Measurements from ENCODE around the gene ABCC1.
"Not testable (repeated sequence)": the region's sequence is repeated elsewhere in the genome, so short reads cannot be mapped to it uniquely, and the experiment has no call there.

ABCC1 gene

GRCh38 chr16:15967655-15968315, 18.4 kb downstream of the ABCC1 start:
- DNase-seq = no peak

DNA sequence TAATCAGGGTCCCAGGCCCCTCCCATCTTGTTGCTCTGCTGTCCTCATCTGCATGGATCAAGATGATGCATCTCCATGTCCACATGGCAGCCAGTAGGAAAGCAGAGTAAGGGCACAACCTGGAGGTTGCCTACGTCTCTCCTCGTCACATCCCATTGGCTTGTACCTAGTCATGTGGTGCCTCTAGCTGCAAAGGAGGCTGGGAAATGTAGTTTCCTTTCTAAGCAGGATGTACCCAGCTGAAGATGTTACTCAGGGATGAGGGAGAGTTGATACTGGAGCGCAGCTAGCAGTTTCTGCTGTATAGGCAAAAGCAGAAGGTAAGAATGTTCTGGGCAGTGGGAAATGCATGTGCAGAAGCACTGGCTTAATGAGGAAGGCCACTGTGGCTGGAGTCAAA, 20.8 kb downstream of the ABCC1 start:
- DNase-seq = no peak

GRCh38 chr16:15970743-15971439, 21.5 kb downstream of the ABCC1 start:
- DNase-seq = no peak

GRCh38 chr16:15971440-15971815, 22.0 kb downstream of the ABCC1 start:
- DNase-seq = no peak

GRCh38 chr16:15972046-15972868, 22.8 kb downstream of the ABCC1 start:
- no peak for DNase-seq

- DNase-seq = no peak
Observed at GRCh38 chr16:15973421-15973820, 24.0 kb downstream of the ABCC1 start.

GRCh38 chr16:15974057-15974456, 24.6 kb downstream of the ABCC1 start:
- no peak for DNase-seq

- no peak for DNase-seq
Observed at GRCh38 chr16:15975172-15975571, 25.8 kb downstream of the ABCC1 start.

GRCh38 chr16:15976225-15976812, 26.9 kb downstream of the ABCC1 start:
- no peak for DNase-seq

DNA sequence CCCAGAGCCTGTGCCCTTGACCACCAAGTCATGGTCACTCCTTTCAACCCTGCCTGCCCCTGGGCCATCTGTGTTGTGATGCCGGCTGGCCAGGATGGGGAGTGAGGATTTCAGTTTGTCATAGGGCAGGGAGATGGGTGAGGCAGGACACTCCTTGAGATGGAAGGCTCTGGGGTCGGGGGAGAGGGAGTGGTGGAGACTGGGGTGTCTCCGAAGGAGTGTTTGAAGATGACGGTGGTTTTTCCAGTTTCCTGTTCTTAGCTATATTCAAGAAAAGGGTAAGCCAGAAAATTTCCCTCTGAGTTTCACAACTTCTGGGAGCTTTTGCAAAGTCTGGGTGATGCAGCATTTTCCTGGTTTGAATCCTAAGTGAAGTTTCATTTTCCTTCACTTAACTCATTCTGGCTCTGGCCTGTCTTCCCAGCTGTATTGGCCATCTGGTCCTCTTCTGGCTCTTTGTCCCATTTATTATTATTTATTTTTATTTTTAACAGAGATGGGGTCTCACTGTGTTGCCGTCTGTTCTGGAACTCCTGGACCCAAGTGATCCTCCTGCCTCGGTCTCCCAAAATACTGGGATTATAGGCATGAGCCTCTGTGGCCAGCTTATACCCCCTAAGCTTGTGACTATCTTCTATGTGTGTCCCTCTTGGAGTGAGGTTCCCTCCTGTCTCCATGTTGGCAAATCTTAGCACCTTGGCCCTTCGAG, 27.7 kb downstream of the ABCC1 start:
- DNase-seq = no peak

GRCh38 chr16:15979801-15980200, 30.4 kb downstream of the ABCC1 start:
- DNase-seq = no peak

GRCh38 chr16:15980329-15980728, 30.9 kb downstream of the ABCC1 start:
- DNase-seq = no peak

- DNase-seq = no peak
Observed at GRCh38 chr16:15981382-15981781, 32.0 kb downstream of the ABCC1 start.

GRCh38 chr16:15982194-15982915, 32.9 kb downstream of the ABCC1 start:
- not testable (repeated sequence) for DNase-seq

- DNase-seq = peak; percentile 82
Observed at GRCh38 chr16:15983898-15984297, 34.5 kb downstream of the ABCC1 start.

DNA sequence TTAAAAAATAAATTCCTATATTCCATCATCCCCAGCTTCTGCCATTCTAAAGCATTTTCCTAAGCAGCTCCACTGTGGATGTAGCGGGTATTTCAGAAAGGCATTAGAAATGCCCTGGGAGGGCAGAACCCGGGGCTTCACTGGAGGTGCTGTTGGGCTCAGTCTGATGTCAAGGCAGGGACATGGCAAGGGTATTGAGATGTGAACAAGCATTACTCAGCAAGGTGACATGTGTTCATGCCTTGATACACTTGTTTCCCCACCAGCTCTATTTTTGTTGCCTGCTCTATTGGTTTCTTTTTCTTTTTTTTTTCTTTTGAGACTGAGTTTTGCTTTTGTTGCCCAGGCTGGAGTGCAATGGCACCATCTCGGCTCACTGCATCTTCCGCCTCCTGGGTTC, 35.7 kb downstream of the ABCC1 start:
- DNase-seq = no peak

DNA sequence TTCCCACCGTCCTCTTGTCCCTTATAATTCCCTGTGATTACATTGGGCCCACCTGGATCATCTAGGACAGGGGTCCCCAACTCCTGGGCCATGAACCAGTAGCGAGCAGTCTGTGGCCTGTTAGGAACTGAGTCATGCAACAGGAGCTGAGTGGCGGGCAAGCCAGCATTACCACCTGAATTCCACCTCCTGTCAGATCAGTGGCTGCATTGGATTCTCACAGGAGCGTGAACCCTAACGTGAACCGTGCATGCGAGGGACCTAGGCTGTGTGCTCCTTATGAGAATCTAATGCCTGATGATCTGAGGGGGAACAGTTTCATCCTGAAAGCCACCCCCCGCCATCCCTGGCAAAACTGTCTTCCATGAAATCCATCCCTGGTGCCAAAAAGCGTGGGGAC, 36.8 kb downstream of the ABCC1 start:
- DNase-seq = no peak

DNA sequence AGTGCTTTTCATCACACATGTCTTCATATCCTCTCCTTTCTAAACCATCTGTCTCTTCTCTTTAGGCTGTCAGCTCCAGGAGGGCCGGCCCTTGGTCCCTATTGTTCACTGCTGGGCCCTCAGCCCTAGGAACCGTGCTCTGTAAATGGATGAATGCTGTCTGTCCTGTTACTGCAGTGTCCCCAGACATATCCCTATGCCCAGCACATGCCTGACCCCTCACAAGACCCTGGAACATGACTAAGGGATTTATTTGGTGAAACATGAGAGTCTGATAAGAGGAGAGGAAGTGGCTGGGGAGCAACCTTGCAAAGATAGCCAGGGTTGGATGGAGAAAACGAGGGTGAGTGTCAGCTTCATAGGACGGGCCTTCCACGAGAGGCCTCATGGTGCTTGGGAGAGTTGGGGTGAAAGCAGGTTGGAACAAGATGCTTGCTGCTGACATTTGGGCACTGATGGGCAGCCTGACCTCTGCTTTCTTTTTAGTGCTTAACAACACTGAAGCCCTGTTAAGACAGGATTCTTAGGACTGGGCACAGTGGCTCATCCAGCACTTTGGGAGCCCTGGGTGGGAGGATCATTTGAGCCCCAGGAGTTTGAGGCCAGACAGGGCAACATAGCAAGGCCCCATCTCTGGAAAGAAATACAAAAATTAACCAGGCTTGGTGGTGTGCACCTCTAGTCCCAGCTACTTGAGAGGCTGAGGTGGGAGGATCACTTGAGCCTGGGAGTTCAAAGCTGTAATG, 39.0 kb downstream of the ABCC1 start:
- peak; percentile 38 for DNase-seq

DNA sequence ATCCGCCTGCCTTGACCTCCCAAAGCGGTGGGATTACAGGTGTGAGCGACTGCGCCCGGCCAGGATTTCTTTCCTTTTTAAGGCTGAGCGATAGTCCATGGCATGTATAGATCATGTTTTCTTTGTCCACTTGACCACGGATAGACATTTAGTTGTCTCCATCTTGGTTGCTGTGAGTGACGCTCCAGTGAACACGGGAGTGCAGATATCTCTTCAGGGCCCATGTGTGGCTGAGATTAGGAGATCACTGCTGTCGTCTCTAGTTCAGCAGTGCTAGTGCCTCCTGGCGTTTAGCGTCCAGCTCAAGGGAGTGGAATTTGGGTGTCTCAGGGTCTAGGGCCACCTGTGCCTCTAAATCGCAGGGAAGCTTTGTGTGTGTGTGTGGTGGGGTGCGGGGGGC, 41.5 kb downstream of the ABCC1 start:
- DNase-seq = no peak

- DNase-seq = no peak
Observed at GRCh38 chr16:15993128-15993527, 43.7 kb downstream of the ABCC1 start.

DNA sequence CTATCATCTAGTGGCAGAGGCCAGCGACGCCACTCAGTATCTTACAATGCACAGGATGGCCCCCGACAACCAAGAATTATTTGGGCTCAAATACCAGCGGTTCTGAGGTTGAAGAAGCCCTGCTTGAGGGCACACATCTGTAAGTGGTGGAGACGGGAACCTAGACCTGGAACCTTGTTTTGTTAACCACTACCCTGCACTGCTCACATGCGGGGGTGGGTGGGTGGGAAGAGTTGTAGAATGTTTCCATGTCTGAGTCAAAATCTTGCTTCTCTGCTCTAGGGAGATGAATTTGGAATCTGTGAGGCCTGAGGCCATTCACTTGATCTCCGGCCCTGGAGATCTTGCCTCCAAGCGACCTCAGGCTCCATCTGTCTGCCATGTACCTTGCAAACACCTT, 44.1 kb downstream of the ABCC1 start:
- DNase-seq = no peak

Measured in NCI-H2227 treated with DMSO at 0.1 percent for 48 hours (cell line).